Measurements from ENCODE around the gene SEPTIN7. TPM values are rescaled to one million over a fixed set of nuclear protein-coding genes. Genes with fewer than 3 reads are reported as not detected.

The SEPTIN7 gene
- total and polyA plus RNA-seq, 2 of the 13 experiments (the other 11 are each of a cell fraction or from before 2014, with no cell fraction given): 103 to 129 TPM

DNA sequence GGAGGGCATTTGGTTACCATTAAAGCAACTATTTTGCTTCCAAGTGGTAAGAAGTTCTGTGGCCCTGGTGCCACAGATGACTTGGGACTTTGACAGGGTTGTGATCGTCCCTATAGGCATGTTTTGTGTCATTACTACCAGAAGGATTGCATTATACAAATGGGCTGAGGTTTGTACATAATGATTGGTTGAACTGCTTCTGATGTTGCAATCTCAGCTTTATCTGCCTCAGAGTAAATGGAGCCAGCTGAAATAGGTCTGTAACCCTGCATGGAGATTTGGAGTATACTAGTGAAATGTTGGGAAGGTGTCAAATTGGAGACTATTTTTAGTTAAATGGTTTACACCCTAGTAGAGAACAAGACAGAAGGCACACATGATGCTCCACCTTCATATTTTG is 46.1 kb upstream of the SEPTIN7 start:
- DNase-seq (ENCODE audit: low spot score) (no peak), ATAC-seq (no peak), FAIRE-seq (no peak)
- no TSS peak for BruUV-seq (replicated peaks)
- no peaks in the 10 kb centered on the region for H3K27me3 ChIP-seq (ENCODE audit: control insufficient read depth in 1 of 2, insufficient read depth in 2 of 2, low read length in 2 of 2)
- TF ChIP-seq, protein P1, sequence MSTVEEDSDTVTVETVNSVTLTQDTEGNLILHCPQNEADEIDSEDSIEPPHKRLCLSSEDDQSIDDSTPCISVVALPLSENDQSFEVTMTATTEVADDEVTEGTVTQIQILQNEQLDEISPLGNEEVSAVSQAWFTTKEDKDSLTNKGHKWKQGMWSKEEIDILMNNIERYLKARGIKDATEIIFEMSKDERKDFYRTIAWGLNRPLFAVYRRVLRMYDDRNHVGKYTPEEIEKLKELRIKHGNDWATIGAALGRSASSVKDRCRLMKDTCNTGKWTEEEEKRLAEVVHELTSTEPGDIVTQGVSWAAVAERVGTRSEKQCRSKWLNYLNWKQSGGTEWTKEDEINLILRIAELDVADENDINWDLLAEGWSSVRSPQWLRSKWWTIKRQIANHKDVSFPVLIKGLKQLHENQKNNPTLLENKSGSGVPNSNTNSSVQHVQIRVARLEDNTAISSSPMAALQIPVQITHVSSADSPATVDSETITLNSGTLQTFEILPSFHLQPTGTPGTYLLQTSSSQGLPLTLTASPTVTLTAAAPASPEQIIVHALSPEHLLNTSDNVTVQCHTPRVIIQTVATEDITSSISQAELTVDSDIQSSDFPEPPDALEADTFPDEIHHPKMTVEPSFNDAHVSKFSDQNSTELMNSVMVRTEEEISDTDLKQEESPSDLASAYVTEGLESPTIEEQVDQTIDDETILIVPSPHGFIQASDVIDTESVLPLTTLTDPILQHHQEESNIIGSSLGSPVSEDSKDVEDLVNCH (CRISPR knock-in tag; IDR thresholded peaks at IDR 0.05): no peak
- TF ChIP-seq CEBPB (IDR thresholded peaks at IDR 0.05; ENCODE audit: borderline replicate concordance, low read depth, low read length): peak; percentile 73; the same call in 1 of the 2 replicates
- TF ChIP-seq CEBPG (CRISPR knock-in tag; IDR thresholded peaks at IDR 0.05): peak; percentile 37
- TF ChIP-seq ZNF292 (CRISPR knock-in tag; IDR thresholded peaks at IDR 0.05; ENCODE audit: borderline replicate concordance, low read depth): no peak
- POLR2A ChIA-PET: no interaction called here
- no peak overlapping the region for H3K4me3 ChIP-seq (replicated peaks in 1 of 3; ENCODE audit: insufficient read depth in 1 of 3, low read depth in 2 of 3, low read length in 3 of 3)
- H4K20me1 ChIP-seq (ENCODE audit: insufficient read depth, low read length): no peaks in the 10 kb centered on the region
- CTCF ChIA-PET (ENCODE audit: low intra/inter-chr PET ratio, low total read pairs): no interaction called here
- H3K79me2 ChIP-seq (ENCODE audit: insufficient read depth, low read length): no peaks in the 10 kb centered on the region
- intact Hi-C loops (cut with micrococcal nuclease; ENCODE audit: unreplicated experiment) (no loop called here), in situ Hi-C loops (cut with HindIII; ENCODE audit: extremely low pct_ligation_motif_present, low pct_unique_long_range_greater_than_20kb) (no loop called here)
- no peak overlapping the region for H3K27ac ChIP-seq (ENCODE audit: extremely low read length, insufficient read depth, low read length)
- H3K9me3 ChIP-seq (ENCODE audit: low read length): no peaks in the 10 kb centered on the region
- no peak overlapping the region for H3K9ac ChIP-seq (ENCODE audit: insufficient read depth, low read depth, low read length)
- H3K4me2 ChIP-seq (ENCODE audit: low read depth, low read length): no peak overlapping the region
- no peaks in the 10 kb centered on the region for H3K36me3 ChIP-seq (replicated peaks in 1 of 2; ENCODE audit: control insufficient read depth in 1 of 2, insufficient read depth in 2 of 2, low read length in 2 of 2)
- no peak overlapping the region for H2AFZ ChIP-seq (ENCODE audit: low read length)
- H3K4me1 ChIP-seq (ENCODE audit: insufficient read depth, low read length): peaks cover 26% of the 10 kb centered on the region
- WGBS (ENCODE audit: low lambda C conversion rate): 0% methylated on average over 1 of the region's 1 CpG

DNA sequence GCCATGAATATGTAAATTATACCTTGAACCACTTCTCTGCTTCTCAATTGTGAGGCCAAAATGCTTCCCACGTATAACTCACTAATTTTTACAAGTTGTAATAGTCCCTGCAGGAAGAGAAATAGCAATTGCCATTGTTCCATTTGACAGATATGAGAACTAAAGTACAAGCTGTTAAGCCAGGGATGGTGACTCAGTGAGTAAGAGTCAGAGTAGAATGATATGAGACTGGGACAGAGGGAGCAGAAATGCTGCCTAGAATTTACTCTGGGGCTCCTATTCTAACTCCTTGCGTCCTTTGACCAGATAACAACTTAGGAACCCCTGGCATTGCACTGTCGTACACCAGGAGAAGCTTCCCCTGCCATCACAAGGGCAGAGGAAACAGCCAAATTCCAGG is 45.1 kb upstream of the SEPTIN7 start:
- TF ChIP-seq MLLT10 (CRISPR knock-in tag; IDR thresholded peaks at IDR 0.05) (no peak), ZNF530 (CRISPR knock-in tag; IDR thresholded peaks at IDR 0.05; ENCODE audit: low read depth) (no peak), SMARCC2 (IDR thresholded peaks at IDR 0.05) (no peak), ZSCAN22 (CRISPR knock-in tag; IDR thresholded peaks at IDR 0.05) (no peak), WIZ (CRISPR knock-in tag; IDR thresholded peaks at IDR 0.05) (no peak), ZBTB21 (CRISPR knock-in tag; IDR thresholded peaks at IDR 0.05) (no peak), TOE1 (CRISPR knock-in tag; IDR thresholded peaks at IDR 0.05) (no peak)
- TF ChIP-seq, protein P2, sequence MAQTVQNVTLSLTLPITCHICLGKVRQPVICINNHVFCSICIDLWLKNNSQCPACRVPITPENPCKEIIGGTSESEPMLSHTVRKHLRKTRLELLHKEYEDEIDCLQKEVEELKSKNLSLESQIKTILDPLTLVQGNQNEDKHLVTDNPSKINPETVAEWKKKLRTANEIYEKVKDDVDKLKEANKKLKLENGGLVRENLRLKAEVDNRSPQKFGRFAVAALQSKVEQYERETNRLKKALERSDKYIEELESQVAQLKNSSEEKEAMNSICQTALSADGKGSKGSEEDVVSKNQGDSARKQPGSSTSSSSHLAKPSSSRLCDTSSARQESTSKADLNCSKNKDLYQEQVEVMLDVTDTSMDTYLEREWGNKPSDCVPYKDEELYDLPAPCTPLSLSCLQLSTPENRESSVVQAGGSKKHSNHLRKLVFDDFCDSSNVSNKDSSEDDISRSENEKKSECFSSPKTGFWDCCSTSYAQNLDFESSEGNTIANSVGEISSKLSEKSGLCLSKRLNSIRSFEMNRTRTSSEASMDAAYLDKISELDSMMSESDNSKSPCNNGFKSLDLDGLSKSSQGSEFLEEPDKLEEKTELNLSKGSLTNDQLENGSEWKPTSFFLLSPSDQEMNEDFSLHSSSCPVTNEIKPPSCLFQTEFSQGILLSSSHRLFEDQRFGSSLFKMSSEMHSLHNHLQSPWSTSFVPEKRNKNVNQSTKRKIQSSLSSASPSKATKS (CRISPR knock-in tag; IDR thresholded peaks at IDR 0.05): no peak
- TF ChIP-seq, protein P3, sequence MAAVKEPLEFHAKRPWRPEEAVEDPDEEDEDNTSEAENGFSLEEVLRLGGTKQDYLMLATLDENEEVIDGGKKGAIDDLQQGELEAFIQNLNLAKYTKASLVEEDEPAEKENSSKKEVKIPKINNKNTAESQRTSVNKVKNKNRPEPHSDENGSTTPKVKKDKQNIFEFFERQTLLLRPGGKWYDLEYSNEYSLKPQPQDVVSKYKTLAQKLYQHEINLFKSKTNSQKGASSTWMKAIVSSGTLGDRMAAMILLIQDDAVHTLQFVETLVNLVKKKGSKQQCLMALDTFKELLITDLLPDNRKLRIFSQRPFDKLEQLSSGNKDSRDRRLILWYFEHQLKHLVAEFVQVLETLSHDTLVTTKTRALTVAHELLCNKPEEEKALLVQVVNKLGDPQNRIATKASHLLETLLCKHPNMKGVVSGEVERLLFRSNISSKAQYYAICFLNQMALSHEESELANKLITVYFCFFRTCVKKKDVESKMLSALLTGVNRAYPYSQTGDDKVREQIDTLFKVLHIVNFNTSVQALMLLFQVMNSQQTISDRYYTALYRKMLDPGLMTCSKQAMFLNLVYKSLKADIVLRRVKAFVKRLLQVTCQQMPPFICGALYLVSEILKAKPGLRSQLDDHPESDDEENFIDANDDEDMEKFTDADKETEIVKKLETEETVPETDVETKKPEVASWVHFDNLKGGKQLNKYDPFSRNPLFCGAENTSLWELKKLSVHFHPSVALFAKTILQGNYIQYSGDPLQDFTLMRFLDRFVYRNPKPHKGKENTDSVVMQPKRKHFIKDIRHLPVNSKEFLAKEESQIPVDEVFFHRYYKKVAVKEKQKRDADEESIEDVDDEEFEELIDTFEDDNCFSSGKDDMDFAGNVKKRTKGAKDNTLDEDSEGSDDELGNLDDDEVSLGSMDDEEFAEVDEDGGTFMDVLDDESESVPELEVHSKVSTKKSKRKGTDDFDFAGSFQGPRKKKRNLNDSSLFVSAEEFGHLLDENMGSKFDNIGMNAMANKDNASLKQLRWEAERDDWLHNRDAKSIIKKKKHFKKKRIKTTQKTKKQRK (IDR thresholded peaks at IDR 0.05; ENCODE audit: low read length): no peak
- Histone ChIP-seq H3K9me3 (ENCODE audit: low read length) (no peaks in the 10 kb centered on the region), H3K4me1 (ENCODE audit: insufficient read depth, low read length) (peaks cover 26% of the 10 kb centered on the region), H3K4me2 (ENCODE audit: low read depth, low read length) (no peak overlapping the region), H3K9ac (ENCODE audit: insufficient read depth, low read depth, low read length) (no peak overlapping the region), H2AFZ (ENCODE audit: low read length) (no peak overlapping the region), H3K27me3 (ENCODE audit: control insufficient read depth in 1 of 2, insufficient read depth in 2 of 2, low read length in 2 of 2) (no peaks in the 10 kb centered on the region), H3K79me2 (ENCODE audit: insufficient read depth, low read length) (no peaks in the 10 kb centered on the region), H3K27ac (ENCODE audit: extremely low read length, insufficient read depth, low read length) (no peak overlapping the region), H4K20me1 (ENCODE audit: insufficient read depth, low read length) (no peaks in the 10 kb centered on the region), H3K36me3 (replicated peaks in 1 of 2; ENCODE audit: control insufficient read depth in 1 of 2, insufficient read depth in 2 of 2, low read length in 2 of 2) (no peaks in the 10 kb centered on the region), H3K4me3 (replicated peaks in 1 of 3; ENCODE audit: insufficient read depth in 1 of 3, low read depth in 2 of 3, low read length in 3 of 3) (no peak overlapping the region)
- FAIRE-seq (no peak), DNase-seq (ENCODE audit: low spot score) (no peak), ATAC-seq (no peak)
- intact Hi-C loops (cut with micrococcal nuclease; ENCODE audit: unreplicated experiment) (no loop called here), in situ Hi-C loops (cut with HindIII; ENCODE audit: extremely low pct_ligation_motif_present, low pct_unique_long_range_greater_than_20kb) (no loop called here)
- CTCF ChIA-PET (ENCODE audit: low intra/inter-chr PET ratio, low total read pairs): no interaction called here
- BruUV-seq (replicated peaks): no TSS peak
- POLR2A ChIA-PET: no interaction called here
- WGBS (ENCODE audit: low lambda C conversion rate): 47% methylated on average over 3 of the region's 3 CpGs

All from HepG2 (cell line).